A172 (cell line): Measurements from ENCODE around the gene DISC1. TPM values are rescaled to one million over a fixed set of nuclear protein-coding genes. Genes with fewer than 3 reads are reported as not detected.
"Not testable (repeated sequence)": the region's sequence is repeated elsewhere in the genome, so short reads cannot be mapped to it uniquely, and the experiment has no call there.

Experiments
- DNase-seq: peaks from one replicate; pipeline ENCODE4 v3.0.0-alpha.2; 2015; ENCODE audit warnings: low spot score
- total RNA-seq: library from RNA; depleted of rRNA; stranded (reverse); fragments of >200 nt; shearing (Covaris generic); gene quantifications from 2 replicates; pipeline ENCODE4 v1.2.3, GENCODE V29; 2014; rRNA removed

Gene DISC1
- 5.0 and 5.2 TPM in 2 replicates for total RNA-seq

- peak; percentile 82 for DNase-seq
Observed at GRCh38 chr1:231626535-231626950, at the start of gene DISC1. Gene DISC1, plus strand, starts transcription at chr1:231626790. Its CDS starts 78 bp downstream, at chr1:231626868.

GRCh38 chr1:231576804-231577718, 49.5 kb upstream of the DISC1 start:
- no peak for DNase-seq

DNA sequence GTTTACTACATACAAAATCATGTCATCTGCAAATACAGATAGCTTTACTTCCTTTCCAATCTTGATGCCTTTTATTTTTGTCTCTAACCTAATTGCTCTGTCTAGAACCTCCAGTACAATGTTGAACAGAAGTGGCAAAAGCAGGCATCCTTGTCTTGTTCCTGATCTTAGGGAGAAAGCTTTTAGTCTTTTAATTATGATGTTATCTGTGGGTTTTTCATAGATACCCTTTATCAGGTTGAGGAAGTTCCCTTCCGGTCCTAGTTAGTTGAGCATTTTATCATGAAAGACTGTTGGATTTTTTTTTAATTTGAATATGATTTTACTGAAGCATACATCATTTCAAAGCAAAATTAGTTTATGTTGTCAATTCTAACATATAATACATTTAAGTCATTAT, 45.7 kb upstream of the DISC1 start:
- DNase-seq = no peak

DNA sequence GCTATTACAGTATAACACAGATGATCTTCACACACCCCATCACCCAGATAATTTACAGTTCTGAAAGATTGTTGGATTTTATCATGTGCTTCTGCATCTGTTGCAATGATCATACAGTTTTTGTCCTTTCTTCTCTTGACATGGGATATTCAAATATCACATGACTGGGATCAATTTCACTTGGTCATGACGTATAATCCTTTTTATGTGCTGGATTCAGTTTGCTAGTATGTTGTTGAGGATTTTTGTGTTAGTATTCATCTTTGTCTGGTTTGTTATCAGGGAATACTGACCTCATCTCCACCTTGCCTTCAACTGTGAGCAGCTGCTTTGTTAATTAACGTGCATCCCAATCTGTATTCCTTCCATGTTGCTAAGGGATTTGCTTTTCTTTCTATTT, 44.7 kb upstream of the DISC1 start:
- no peak for DNase-seq

DNA sequence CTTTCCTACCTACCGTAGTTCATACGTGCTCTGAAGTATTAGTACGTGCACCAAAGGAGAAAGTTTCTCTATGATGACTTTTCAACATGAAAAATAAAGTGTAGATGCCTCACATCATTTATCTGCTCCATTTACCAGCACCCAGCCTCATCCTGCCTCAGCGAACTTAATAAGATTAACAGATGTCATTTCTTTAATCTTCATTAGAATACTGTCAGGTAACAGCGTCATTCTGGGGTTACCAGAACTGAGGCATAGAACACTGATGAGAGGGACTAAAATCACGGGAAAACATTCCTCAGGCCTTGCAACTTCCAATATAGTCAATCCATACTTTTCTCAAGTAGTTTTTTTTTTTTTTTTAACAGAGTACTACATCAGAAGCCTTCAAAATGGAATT, 43.2 kb upstream of the DISC1 start:
- DNase-seq = no peak

DNA sequence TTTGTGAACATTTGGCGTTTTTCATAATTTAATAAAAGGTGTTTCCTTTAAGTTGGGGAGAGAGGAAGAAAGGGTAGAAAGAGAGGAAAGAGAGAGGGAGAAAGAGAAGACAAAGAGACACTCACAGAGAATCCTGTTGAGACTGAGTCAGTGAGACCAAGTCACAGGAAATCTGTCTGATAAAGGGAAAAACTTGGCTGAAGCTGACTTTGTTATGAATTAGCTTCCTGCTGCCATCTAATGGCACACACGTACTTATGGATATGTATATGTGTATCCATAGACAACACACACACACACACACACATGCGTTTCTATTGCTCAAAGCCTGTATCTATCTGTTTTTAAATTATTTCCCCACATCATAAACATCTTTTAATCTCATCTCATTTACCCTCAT, 42.5 kb upstream of the DISC1 start:
- DNase-seq = peak; percentile 74

DNA sequence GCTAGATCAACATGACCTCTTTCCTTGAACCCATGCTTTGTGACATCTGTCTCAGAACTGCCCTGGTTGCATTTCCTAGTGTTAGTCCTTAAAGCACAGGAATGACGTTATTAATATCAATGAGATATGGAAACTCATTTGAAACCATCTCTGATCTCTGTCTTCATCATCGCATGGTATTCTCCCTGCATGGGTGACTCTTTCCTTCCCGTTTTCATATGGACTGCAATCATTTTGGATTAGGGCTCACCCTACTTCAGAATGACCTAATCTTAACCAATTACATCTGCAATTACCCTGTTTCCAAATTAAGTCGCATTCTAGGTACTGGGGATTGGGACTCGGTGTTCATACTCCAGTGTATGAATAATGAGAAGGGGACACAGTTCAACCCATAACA, 41.7 kb upstream of the DISC1 start:
- no peak for DNase-seq

- DNase-seq = peak; percentile 62
Observed at GRCh38 chr1:231590453-231591198, 36.0 kb upstream of the DISC1 start.

- DNase-seq = no peak
Observed at GRCh38 chr1:231591466-231591865, 35.1 kb upstream of the DISC1 start.

- no peak for DNase-seq
Observed at GRCh38 chr1:231592809-231593208, 33.8 kb upstream of the DISC1 start.

DNA sequence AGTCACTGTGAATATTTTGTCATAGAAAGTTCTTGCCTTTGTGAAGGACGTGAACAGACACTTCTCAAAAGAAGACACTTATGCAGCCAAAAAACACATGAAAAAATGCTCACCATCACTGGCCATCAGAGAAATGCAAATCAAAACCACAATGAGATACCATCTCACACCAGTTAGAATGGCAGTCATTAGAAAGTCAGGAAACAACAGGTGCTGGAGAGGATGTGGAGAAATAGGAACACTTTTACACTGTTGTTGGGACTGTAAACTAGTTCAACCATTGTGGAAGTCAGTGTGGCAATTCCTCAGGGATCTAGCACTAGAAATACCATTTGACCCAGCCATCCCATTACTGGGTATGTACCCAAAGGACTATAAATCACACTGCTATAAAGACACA, 33.3 kb upstream of the DISC1 start:
- DNase-seq = not testable (repeated sequence)

DNA sequence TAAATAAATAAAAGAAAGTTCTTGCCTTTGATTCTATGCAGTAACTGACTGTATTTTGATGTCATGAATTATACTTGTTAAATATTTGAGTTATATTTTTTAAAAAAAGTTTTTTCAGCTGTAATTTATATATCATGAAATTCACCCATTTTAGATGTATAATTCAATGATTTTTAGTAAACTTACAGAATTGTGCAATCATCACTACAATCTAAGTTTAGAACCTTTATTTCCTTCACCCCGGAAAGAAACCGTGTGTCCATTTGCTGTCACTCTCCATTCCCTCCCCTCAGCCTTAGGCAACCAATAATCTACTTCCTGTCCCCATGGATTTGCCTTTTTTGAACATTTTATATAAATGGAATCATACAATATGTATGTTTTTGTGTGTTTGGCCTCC, 32.5 kb upstream of the DISC1 start:
- DNase-seq = no peak

GRCh38 chr1:231594749-231595148, 31.8 kb upstream of the DISC1 start:
- no peak for DNase-seq

DNA sequence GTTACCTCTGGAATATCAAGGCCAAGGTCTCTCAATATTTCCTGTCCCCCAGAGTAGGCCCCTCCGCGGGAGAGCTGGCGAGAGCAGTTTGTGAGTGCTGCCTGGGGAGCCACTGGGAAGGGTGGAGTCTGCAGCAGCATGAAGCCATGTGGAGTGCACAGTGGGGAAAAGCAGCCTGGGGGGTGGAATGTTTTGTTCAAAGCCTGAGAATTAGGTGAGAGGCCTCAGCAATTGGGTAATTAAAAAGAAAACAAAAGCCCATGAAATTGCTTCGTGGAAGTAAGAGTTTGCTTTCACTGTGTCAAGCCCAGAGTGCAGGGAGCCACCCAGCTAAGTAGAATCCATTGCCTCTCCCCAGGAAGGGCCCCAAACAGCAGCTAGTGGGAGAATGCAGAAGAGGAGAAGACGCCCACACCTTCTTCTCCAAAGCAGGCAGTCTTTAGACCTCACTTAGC, 30.2 kb upstream of the DISC1 start:
- no peak for DNase-seq

DNA sequence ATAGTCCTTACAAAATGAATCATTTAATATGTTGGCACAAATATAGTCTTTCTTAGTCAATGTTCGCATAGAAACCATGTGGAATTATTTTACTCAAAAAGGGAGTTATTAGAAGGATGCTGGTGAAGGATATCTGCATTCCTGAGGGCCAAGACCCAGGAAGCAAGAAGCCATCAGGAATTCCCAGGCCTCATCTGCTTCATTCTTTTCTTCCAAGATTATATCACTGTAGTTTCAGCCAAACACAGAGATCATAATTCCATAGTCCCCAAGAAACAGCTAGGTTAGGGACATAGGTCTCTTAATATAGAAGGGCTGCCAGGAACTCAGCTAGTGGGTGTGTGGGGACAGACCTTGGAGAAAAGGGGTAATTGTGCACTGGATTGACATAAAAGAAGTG, 28.6 kb upstream of the DISC1 start:
- no peak for DNase-seq

- DNase-seq = peak; percentile 37
Observed at GRCh38 chr1:231600458-231600976, 26.1 kb upstream of the DISC1 start.

- DNase-seq = no peak
Observed at GRCh38 chr1:231601824-231602672, 24.5 kb upstream of the DISC1 start.

GRCh38 chr1:231602673-231602984, 24.0 kb upstream of the DISC1 start:
- DNase-seq = no peak

DNA sequence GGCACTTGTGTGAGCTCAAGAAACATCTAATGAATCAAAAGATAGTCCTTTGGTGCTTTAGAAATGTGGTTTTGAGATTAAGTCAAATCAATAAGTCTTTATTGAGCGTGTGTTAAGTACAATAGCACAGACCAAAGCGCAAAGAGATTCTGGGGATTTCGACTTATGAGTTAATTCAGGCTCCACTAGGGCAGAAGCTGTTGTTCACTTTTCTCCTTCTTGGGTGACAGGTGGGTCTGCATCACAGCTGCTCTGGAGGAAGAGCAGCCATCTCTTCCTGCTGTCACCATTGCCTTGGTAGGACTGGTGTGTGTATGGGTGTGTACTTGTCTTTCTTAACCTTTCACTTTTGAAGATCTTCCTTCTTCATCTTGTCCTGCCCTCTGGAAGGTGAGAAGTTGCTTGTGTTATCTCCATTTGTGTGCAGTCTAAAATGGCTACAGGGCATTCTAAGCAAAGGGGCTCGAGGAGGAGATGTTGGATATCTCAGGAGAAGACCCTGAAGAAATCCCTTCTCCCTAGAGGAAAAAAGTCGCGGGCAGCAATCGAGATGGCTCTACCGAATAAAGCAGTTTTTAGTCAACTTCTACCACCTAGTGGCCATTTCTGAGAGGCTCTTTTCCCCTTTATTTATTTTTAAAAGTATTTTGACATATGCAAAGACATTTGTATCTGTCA, 22.9 kb upstream of the DISC1 start:
- DNase-seq = peak; percentile 75

DNA sequence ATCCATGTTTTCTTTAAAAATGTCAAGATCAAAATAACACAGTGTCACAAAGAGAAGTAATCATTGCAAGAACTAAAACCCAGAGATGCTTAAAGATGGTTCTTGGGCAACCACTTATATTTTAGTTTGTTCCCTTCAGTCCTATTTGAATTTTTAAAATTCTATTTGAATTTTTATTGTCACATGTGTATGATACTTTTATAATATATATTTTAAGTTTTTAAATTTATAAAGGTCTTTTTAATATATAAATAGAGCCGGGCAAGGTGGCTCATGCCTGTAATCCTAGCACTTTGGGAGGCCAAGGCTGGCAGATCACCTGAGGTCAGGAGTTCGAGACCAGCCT, 22.3 kb upstream of the DISC1 start:
- DNase-seq = no peak
